ENCODE data around the gene HMOX2.
A peak's percentile ranks its signal among the peaks of the same experiment; 100 is the strongest.

The HMOX2 gene

DNA sequence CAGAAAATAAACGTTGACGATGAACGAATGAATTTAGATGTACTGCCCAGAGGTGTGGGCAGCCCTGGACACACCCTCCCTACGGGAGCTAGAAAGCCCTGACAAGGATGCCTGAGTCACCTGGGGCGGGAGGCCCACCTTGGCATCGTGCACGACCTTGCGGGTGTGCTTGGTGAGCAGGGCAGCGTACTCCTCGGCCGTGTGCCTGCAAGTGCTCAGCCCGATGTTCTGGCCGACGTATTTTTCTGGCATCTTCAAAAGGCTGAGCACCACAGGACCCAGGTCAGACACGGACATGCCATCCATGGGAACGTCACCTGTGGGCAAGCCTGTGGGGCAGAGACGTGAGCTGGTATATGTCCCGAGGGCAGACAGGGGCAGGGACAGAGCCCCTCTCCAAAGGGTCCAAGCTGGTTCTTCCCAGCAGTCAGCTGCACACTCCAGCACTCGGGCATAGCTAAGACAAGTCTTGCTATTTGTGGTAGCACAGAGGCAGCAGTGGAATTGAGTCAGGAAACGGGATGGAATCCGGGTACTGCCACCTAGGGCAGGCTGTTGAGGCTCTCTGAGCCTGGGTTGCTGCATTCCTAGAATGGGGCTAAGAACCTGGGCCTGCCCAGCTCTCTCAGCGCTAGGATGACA, 12.6 kb upstream of the HMOX2 start:
- DNase-seq (ENCODE audit: low read depth, low spot score) = no peak

- no peak for DNase-seq (ENCODE audit: low read depth, low spot score)
Observed at GRCh38 chr16:4465977-4466779, 10.0 kb upstream of the HMOX2 start.

DNA sequence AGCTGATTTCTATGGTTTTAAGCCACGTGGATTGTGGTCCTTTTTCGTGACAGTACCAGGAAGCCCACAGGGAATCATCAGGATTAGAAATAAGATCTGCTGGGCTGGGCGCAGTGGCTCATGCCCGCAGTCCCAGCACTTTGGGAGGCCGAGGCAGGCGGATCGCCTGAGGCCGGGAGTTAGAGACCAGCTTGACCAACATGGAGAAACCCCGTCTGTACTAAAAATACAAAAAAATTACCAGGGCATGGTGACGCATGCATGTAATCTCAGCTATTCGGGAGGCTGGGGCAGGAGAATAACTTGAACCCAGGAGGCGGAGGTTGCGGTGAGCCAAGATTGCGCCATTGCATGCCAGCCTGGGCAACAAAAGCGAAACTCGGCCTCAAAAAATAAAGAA, 8.3 kb upstream of the HMOX2 start:
- DNase-seq (ENCODE audit: low read depth, low spot score) = no peak

GRCh38 chr16:4468972-4469371, 7.2 kb upstream of the HMOX2 start:
- DNase-seq (ENCODE audit: low read depth, low spot score) = no peak

GRCh38 chr16:4471869-4472268, 4.3 kb upstream of the HMOX2 start:
- DNase-seq (ENCODE audit: low read depth, low spot score) = no peak

- no peak for DNase-seq (ENCODE audit: low read depth, low spot score)
Observed at GRCh38 chr16:4472880-4473279, 3.3 kb upstream of the HMOX2 start.

- peak; percentile 79 for DNase-seq (ENCODE audit: low read depth, low spot score)
Observed at GRCh38 chr16:4474192-4474961, 1.8 kb upstream of the HMOX2 start, which contains the start of gene NMRAL1. NMRAL1 (minus strand) TSS chr16:4474625; CDS start chr16:4474132, 493 bp downstream.

DNA sequence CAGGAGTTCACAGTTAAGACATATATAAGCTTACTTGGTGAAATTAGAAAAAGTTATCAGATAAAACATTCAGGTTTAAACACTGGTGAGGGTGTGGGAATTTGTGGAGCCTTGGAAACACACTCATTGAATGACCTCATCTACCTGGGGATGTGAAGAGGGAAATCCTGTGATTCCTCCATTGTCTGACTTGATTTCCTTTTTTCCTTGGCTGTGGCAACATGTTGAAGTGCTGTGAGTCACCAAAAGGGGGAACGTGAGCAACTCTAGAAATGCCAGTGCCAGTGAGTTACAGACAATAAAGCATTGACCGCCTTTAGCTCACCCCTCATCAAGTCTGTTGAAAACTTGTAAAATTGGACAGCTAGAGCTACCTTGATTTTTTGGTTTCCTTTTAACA, 1.8 kb downstream of the HMOX2 start:
- DNase-seq (ENCODE audit: low read depth, low spot score) = no peak

DNA sequence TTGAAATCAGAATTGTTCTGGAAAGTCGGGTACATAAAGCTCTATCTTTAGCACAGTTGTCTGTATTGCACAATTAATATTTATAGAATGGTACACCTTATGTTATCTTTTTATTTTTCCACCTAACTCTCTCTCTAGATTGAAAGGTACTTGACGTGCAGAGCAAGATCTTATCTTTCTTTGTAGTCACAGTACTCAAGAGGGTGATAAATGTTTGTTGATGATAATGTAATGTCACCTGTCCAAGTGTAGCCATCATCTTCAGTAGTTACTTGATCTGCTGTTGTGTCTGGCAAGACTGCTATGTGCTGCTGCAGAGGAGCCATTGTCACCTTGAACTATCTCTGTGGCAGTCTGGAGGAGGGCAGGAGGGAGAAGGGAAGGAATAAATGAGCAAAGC, 5.3 kb downstream of the HMOX2 start:
- DNase-seq (ENCODE audit: low read depth, low spot score) = no peak

DNA sequence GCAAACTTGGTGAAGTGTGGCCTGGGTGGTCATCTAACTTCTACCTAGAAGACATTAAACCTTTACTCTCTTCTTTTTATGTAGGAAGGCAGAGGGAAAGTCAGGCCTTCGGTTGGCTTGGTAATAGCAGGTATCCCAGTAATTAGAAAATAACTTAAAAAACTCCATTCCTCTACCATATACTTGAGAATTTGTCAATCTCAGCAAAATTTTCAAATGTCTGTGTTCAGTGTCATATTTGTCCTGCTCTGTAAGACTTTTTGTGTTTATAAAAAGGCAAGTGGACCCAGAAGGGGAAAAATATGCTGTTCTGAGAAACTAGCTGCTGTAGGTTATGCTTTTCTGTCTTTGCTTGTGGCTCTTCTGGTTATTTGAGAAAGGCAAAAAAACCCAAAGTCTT, 5.8 kb downstream of the HMOX2 start:
- DNase-seq (ENCODE audit: low read depth, low spot score) = no peak

GRCh38 chr16:4486126-4486893, 10.1 kb downstream of the HMOX2 start:
- DNase-seq (ENCODE audit: low read depth, low spot score) = no peak

DNA sequence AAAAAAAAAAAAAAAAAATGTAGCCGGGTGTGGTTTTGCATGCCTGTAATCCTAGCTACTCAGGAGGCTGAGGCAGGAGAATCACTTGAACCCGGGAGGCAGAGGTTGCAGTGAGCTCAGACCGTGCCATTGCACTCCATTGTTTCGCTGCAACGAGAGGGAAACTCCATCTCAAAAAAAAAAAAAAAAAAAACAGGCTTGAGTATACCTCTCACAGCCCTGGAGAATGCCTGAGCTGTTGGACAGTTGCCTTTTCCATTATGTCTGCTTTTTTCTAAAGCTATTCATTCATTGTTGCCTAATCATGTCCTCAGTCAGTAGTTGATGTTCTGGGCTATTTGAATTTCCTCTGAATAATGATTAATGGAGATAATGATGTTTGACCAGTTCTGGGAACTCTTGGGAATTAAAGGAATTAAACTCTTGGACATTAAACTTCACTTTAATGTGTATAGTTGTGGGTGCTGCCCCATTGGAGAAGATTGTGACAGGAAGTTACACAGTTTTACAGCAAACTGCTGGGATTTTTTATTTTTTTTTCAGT, 11.8 kb downstream of the HMOX2 start:
- DNase-seq (ENCODE audit: low read depth, low spot score) = no peak

GRCh38 chr16:4488499-4488967, 12.3 kb downstream of the HMOX2 start:
- no peak for DNase-seq (ENCODE audit: low read depth, low spot score)

DNA sequence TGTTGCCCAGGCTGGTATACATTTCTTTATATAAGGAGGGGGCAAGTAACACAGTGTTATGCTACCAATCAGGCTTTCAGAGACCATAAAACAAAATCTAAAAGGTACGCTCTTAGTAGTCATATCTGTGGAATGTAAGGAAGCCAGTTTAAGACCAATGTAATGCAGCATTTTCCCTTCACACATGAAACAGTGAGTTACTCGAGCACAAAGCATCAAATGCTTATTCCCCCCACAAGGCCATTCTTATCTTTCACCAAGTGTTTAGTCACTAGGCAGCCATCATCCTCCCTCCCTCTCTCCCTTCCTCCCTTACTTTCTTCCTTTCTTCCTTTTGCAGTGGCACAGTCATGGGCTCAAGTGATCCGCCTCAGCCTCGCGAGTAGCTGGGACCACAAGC, 12.8 kb downstream of the HMOX2 start:
- no peak for DNase-seq (ENCODE audit: low read depth, low spot score)

- DNase-seq (ENCODE audit: low read depth, low spot score) = no peak
Observed at GRCh38 chr16:4491898-4492297, 15.7 kb downstream of the HMOX2 start.

- DNase-seq (ENCODE audit: low read depth, low spot score) = no peak
Observed at GRCh38 chr16:4494746-4495490, 18.7 kb downstream of the HMOX2 start.

DNA sequence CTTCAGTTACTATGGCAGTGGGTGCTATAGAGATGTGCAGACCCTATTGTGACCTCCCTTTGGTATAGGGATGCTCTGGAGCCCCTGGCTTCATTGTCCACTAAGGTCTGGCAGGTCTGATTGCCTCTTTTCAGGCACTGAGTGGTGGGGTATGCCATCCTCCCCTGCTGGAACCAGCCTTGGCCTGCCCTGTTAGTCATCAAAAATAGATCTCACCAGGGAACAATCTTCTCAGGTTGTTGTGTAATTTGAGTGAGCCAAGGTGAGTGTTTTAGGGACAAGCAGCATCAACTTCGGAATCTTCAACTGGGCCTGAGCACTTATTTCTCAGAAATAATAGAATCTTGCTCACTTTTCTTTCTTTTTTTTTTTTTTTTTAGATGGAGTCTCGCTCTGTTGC, 19.6 kb downstream of the HMOX2 start:
- DNase-seq (ENCODE audit: low read depth, low spot score) = no peak

- no peak for DNase-seq (ENCODE audit: low read depth, low spot score)
Observed at GRCh38 chr16:4496305-4496704, 20.1 kb downstream of the HMOX2 start.

GRCh38 chr16:4498546-4499195, 22.5 kb downstream of the HMOX2 start:
- no peak for DNase-seq (ENCODE audit: low read depth, low spot score)

- DNase-seq (ENCODE audit: low read depth, low spot score) = no peak
Observed at GRCh38 chr16:4499196-4499555, 23.0 kb downstream of the HMOX2 start.

All from iPS DF 19.7 (cell line).